Adrenal gland (tissue), 12 donors: Measurements from ENCODE around the gene FBRSL1. TPM values are rescaled to one million over a fixed set of nuclear protein-coding genes. Genes with fewer than 3 reads are reported as not detected.

Experiments used
- DNase-seq, 7 donors: peaks; one replicate each; pipeline ENCODE4 v3.0.0-alpha.2; 2019 to 2020
- H3K27ac ChIP-seq, 5 donors: fragments of 200-600 bp; sonication (generic) in 4 of 5; 1 replicate in 3 of 5; 2 replicates in 2 of 5; pipeline versions ENCODE4 v1.5.1 to v1.8.0; 2016 to 2020; ENCODE audit warnings: mild to moderate bottlenecking in 1 of 5
- H3K27me3 ChIP-seq: fragments of 200-600 bp; 2 replicates; pipeline ENCODE4 v1.8.0; 2021
- H3K36me3 ChIP-seq, 2 donors: fragments of 200-600 bp; replicated peaks in 1 of 2; 1 replicate in 1 of 2; 2 replicates in 1 of 2; pipeline versions ENCODE4 v1.5.1 to v1.8.0; 2018 to 2022
- H3K4me1 ChIP-seq, 2 donors: fragments of 200-600 bp; replicated peaks in 1 of 2; 1 replicate in 1 of 2; 2 replicates in 1 of 2; pipeline versions ENCODE4 v1.5.1 to v1.8.0; 2018 to 2021
- H3K4me3 ChIP-seq, 4 donors: fragments of 200-600 bp; sonication (generic) in 3 of 4; one replicate each; pipeline ENCODE4 v1.5.1; 2016 to 2018
- H3K9me3 ChIP-seq, 3 donors: fragments of 200-600 bp; sonication (generic) in 1 of 3; replicated peaks in 1 of 3; 1 replicate in 2 of 3; 2 replicates in 1 of 3; pipeline versions ENCODE4 v1.5.1 to v1.8.0; 2016 to 2021
- CTCF ChIP-seq, 6 experiments: fragments of 450-650 bp in 4 of 6; fragments of 200-600 bp in 2 of 6; sonication (generic) in 1 of 6; IDR thresholded peaks; 1 replicate in 5 of 6; 2 replicates in 1 of 6; pipeline versions ENCODE4 v1.5.1 to v1.8.0; 2016 to 2021; ENCODE audit warnings: antibody characterized with exemption in 6 of 6, mild to moderate bottlenecking in 2 of 6, moderate library complexity in 1 of 6
- POLR2A ChIP-seq, 2 donors: fragments of 450-650 bp; IDR thresholded peaks; one replicate each; pipeline ENCODE4 v1.6.1; 2017; ENCODE audit warnings: antibody characterized with exemption in 2 of 2, mild to moderate bottlenecking in 2 of 2, moderate library complexity in 1 of 2
- WGBS, 4 donors: extraction: QIAGEN DNeasy Blood & Tissue Kit in 2 of 4; methylation state at CpG; one replicate each; pipeline versions ENCODE4 v1.1.5 to v1.1.7; 2013 to 2017; 5-methylcytosine and 5-hydroxymethylcytosine counted together
- intact Hi-C, 2 donors: fragments of 100-400 bp; cut with DNase I; formaldehyde crosslinking; loops; one replicate each; pipeline versions ENCODE4 v1.14.1 to v1.15.0; 2022 to 2023
- polyA plus RNA-seq, 3 donors: library from polyadenylated mRNA; stranded (reverse); fragments of 200-250 nt in 2 of 3; fragments of 350-450 nt in 1 of 3; fragmentation: Illumina TruSeq in 1 of 3; extraction: RNeasy Lipid Tissue Mini Kit (QIAGEN cat#74804) in 1 of 3; gene quantifications; one replicate each; pipeline ENCODE4 v1.2.3, GENCODE V29; 2013 to 2014
- total RNA-seq, 9 donors: library from RNA; depleted of rRNA in 4 of 9; stranded (reverse); fragments of >200 nt in 4 of 9; fragments of 120-200 nt in 1 of 9; fragmentation: NEBNext Ultra II Directional in 1 of 9; extraction: Animal tissue kit (Norgen Biotek cat#: 25700) in 1 of 9; gene quantifications; one replicate each; pipeline versions ENCODE4 v1.1.0 to v1.2.4, GENCODE V29; 2013 to 2023
- donor health status: healthy with polysubstance abuse.
- donor health status: Bipolar disorder and iron deficiency.
- donor health status: DM: yes; HTN: yes; CAD: no.
- donor health status: DM: no; HTN: no; CAD: no.
- donor health status: DM: no; HTN: no; CAD: no.
- donor health status: DM: yes; HTN: yes; CAD: no.

The FBRSL1 gene
- total and polyA plus RNA-seq, 12 donors: 5.3 to 63.8 (median 26.9) TPM

- no peak for TF ChIP-seq CTCF (IDR thresholded peaks at IDR 0.05)
- no peak for TF ChIP-seq POLR2A (IDR thresholded peaks at IDR 0.05)
- DNase-seq: no peak
- peaks cover 57 to 68% of the 10 kb centered on the region in 2 donors for H3K4me1 ChIP-seq
- 42 to 63% (median 48%) methylated on average over 16 to 23 of the region's 23 CpGs for WGBS, 4 donors
- H3K27me3 ChIP-seq: no peaks in the 10 kb centered on the region
- H3K9me3 ChIP-seq: no peaks in the 10 kb centered on the region
- H3K36me3 ChIP-seq: no peaks in the 10 kb centered on the region
- H3K4me3 ChIP-seq: peak overlapping the region in 2 of 4 donors; percentile 51 to 68
- intact Hi-C loops: no loop called here
- H3K27ac ChIP-seq: peak overlapping the region in 3 of 5 donors; percentile 17 to 64 (median 30)
Measured at GRCh38 chr12:132491761-132492378, 1.9 kb downstream of the FBRSL1 start.

- no peaks in the 10 kb centered on the region for H3K27me3 ChIP-seq
- DNase-seq: peak in 4 of 7 donors; percentile 55 to 85 (median 66)
- peaks cover 57 to 68% of the 10 kb centered on the region in 2 donors for H3K4me1 ChIP-seq
- H3K9me3 ChIP-seq: no peaks in the 10 kb centered on the region
- TF ChIP-seq POLR2A (IDR thresholded peaks at IDR 0.05): no peak
- no peak for TF ChIP-seq CTCF (IDR thresholded peaks at IDR 0.05)
- H3K36me3 ChIP-seq: no peaks in the 10 kb centered on the region
- H3K4me3 ChIP-seq: peak overlapping the region in 1 of 4 donors; percentile 68
- intact Hi-C loops: no loop called here
- peak overlapping the region in 2 of 5 donors; percentile 2 to 30 for H3K27ac ChIP-seq
- 48 to 59% (median 52%) methylated on average over 7 to 12 of the region's 12 CpGs for WGBS, 4 donors
Measured at GRCh38 chr12:132492522-132492921, 2.6 kb downstream of the FBRSL1 start.

DNA sequence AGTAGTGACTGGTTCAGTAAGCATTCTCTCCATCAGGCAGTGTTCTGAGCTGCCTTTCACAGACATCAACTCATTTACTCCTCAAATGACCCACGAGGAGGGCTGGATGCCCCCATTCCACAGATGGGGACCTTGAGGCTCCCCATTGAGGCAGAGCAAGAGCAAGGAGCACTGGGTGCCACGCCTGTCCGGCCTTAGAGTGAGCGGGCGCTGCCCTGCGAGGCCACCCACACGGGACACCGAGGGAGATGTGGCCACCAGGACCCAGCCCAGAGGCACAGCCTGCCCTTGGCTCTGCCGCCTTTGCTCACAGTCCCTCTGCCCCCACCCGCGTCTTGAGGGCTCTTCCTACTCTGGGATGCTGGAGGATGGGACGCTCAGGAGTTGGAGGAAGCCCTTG, 3.0 kb downstream of the FBRSL1 start:
- DNase-seq: no peak
- WGBS, 4 donors: 31 to 67% (median 42%) methylated on average over 5 to 12 of the region's 12 CpGs
- H3K36me3 ChIP-seq: no peaks in the 10 kb centered on the region
- H3K4me1 ChIP-seq: peaks cover 57 to 68% of the 10 kb centered on the region in 2 donors
- H3K27me3 ChIP-seq: no peaks in the 10 kb centered on the region
- intact Hi-C loops: no loop called here
- TF ChIP-seq CTCF (IDR thresholded peaks at IDR 0.05): no peak
- no peak for TF ChIP-seq POLR2A (IDR thresholded peaks at IDR 0.05)
- H3K9me3 ChIP-seq: no peaks in the 10 kb centered on the region
- no peak overlapping the region for H3K4me3 ChIP-seq
- H3K27ac ChIP-seq: peak overlapping the region in 2 of 5 donors; percentile 2 to 52

DNA sequence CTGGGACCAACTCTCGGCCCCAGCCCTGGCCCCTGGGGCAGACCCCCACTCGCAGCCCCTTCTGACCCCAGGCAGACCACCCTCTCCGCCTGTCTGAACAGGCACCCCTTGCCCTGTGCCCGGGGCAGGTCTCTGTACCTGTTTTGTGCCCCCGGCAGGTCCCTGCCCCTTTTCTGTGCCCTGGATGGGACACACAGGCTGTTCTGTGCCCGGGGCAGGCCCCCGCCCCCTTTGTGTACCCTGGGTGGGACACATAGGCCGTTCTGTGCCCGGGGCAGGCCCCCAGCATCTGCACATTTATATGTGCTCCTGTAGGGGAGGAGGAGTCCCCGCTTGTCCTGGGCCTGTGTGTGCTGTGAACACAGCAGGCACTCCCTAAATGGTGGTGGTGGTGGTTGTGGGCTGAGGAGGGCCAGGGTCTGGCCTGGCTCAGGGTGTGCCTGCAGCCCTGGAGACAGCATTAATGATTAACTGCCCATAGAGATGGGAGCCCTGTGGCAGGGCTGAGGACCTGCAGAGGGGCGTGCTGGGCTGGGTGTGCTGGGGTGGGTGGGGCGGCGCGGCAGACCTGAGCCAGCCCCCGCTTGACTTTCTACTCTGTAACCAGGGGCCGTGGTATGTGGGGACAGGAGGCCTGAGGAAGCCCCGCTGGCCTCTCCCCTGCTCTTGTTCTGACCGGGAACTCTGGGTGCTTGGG, 3.7 kb downstream of the FBRSL1 start:
- Histone ChIP-seq H3K4me3 (no peak overlapping the region), H3K9me3 (no peaks in the 10 kb centered on the region), H3K4me1 (peaks cover 57 to 70% of the 10 kb centered on the region in 2 donors), H3K27me3 (no peaks in the 10 kb centered on the region), H3K36me3 (no peaks in the 10 kb centered on the region), H3K27ac (peak overlapping the region in 2 of 5 donors; percentile 52 to 60)
- intact Hi-C loops: no loop called here
- DNase-seq: no peak
- TF ChIP-seq CTCF (IDR thresholded peaks at IDR 0.05): no peak
- TF ChIP-seq POLR2A (IDR thresholded peaks at IDR 0.05): no peak
- WGBS, 4 donors: 75 to 87% (median 83%) methylated on average over 4 to 18 of the region's 18 CpGs
